MCF 10A (cell line): Measurements from ENCODE around the gene NXPE2. TPM values are rescaled to one million over a fixed set of nuclear protein-coding genes. Genes with fewer than 3 reads are reported as not detected.

Experiments
- BruUV-seq: library from RNA; stranded (reverse); fragments of 400-500 nt; replicated peaks from 2 replicates; lab custom pipeline; 2021; lab: Mats Ljungman, UMichigan
- CTCF ChIA-PET: fragments of 300-600 bp; sonication (Branson Sonifier 250); formaldehyde crosslinking; extraction: SDS; loops from one replicate; lab custom pipeline; 2021; ENCODE audit warnings: antibody characterized with exemption, inconsistent platforms; lab: Yijun Ruan, JAX
- POLR2A ChIA-PET: fragments of 300-600, 350-650 bp; sonication (Branson Sonifier 250); formaldehyde crosslinking; extraction: SDS; loops from one replicate; lab custom pipeline; 2020; ENCODE audit warnings: antibody characterized with exemption, inconsistent platforms; lab: Yijun Ruan, JAX
- DNase-seq: peaks from one replicate; pipeline ENCODE4 v3.0.0-alpha.2; 2018; ENCODE audit not compliant: unreplicated experiment
- H3K27ac Mint-ChIP-seq: one replicate; pipeline ENCODE4 v1.8.0; 2022; ENCODE audit warnings: mild to moderate bottlenecking, low read depth, mixed read lengths; ENCODE audit not compliant: unreplicated experiment
- H3K27me3 Mint-ChIP-seq: one replicate; pipeline ENCODE4 v1.8.0; 2022; ENCODE audit warnings: mixed read lengths; ENCODE audit not compliant: insufficient read depth, unreplicated experiment
- H3K36me3 Mint-ChIP-seq: one replicate; pipeline ENCODE4 v1.8.0; 2022; ENCODE audit warnings: mild to moderate bottlenecking, moderate library complexity, mixed read lengths; ENCODE audit not compliant: insufficient read depth, unreplicated experiment
- H3K4me1 Mint-ChIP-seq: one replicate; pipeline ENCODE4 v1.8.0; 2022; ENCODE audit warnings: mixed read lengths; ENCODE audit not compliant: insufficient read depth, unreplicated experiment
- H3K4me3 Mint-ChIP-seq: one replicate; pipeline ENCODE4 v1.8.0; 2022; ENCODE audit warnings: mild to moderate bottlenecking, moderate library complexity, mixed read lengths; ENCODE audit not compliant: unreplicated experiment
- H3K9me3 Mint-ChIP-seq: one replicate; pipeline ENCODE4 v1.8.0; 2022; ENCODE audit warnings: mixed read lengths; ENCODE audit not compliant: unreplicated experiment
- intact Hi-C: fragments of 100-400 bp; cut with micrococcal nuclease; formaldehyde crosslinking; loops from 2 replicates; pipeline ENCODE4 v1.14.1; 2022
- total RNA-seq: library from RNA; stranded (reverse); gene quantifications from 2 replicates; pipeline ENCODE4 v1.2.3, GENCODE V29; 2022
- TF ChIP-seq, protein P1 (sequence below): fragments of 200-600 bp; IDR thresholded peaks from one replicate; pipeline ENCODE4 v1.8.0; 2022; ENCODE audit warnings: antibody characterized with exemption, mild to moderate bottlenecking; ENCODE audit not compliant: unreplicated experiment

NXPE2 gene
- total RNA-seq, 1 experiment from 2014 or later, result not detected

DNA sequence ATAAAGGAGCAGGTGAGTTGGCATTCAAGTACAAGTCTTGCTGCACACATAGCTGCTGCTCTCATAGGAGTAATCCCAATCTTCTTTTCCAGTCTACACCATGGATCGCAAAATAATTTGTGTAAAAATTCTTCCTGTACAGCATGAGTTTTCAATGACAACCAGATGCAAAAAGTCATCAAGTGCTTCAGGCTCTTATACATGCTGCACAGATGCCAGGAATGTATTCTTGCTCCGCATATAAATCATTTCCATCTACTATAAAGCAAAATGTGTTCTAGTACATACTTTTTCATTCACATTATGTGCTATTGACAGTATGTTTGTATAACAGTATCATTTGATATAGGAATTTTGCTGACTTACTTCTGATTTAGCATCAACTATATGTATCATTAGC, 35.4 kb downstream of the NXPE2 start:
- peaks cover 15% of the 10 kb centered on the region for H3K9me3 Mint-ChIP-seq
- BruUV-seq, result no TSS peak
- no peak overlapping the region for H3K27ac Mint-ChIP-seq
- no peaks in the 10 kb centered on the region for H3K36me3 Mint-ChIP-seq
- TF ChIP-seq, protein P1, sequence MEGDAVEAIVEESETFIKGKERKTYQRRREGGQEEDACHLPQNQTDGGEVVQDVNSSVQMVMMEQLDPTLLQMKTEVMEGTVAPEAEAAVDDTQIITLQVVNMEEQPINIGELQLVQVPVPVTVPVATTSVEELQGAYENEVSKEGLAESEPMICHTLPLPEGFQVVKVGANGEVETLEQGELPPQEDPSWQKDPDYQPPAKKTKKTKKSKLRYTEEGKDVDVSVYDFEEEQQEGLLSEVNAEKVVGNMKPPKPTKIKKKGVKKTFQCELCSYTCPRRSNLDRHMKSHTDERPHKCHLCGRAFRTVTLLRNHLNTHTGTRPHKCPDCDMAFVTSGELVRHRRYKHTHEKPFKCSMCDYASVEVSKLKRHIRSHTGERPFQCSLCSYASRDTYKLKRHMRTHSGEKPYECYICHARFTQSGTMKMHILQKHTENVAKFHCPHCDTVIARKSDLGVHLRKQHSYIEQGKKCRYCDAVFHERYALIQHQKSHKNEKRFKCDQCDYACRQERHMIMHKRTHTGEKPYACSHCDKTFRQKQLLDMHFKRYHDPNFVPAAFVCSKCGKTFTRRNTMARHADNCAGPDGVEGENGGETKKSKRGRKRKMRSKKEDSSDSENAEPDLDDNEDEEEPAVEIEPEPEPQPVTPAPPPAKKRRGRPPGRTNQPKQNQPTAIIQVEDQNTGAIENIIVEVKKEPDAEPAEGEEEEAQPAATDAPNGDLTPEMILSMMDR, result no peak
- peaks cover 18% of the 10 kb centered on the region for H3K27me3 Mint-ChIP-seq
- no peaks in the 10 kb centered on the region for H3K4me1 Mint-ChIP-seq
- ChIA-PET POLR2A (no interaction called here), CTCF (no interaction called here)
- no peak overlapping the region for H3K4me3 Mint-ChIP-seq
- DNase-seq, result no peak
- intact Hi-C loops, result no loop called here

DNA sequence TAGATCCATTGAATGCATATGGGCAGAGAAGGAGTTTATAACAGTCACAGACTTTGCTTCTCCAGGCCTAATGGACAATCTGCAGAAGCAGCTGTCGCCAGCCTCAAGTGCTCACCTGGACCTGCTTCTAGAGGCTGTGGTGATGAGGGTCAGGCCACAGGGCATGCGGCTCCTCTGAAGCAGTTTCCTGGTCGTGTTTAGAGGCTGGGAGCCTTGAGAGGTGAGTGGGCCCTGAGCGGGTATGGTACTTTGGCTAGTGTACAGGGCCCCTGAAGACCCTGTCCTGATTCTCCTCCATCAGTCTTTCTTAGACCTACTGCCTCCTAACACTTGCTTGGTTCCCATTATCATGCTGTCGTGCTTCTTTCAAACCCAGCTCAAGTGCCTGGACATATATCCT, 41.2 kb downstream of the NXPE2 start:
- TF ChIP-seq, protein P1, result no peak
- intact Hi-C loops, result no loop called here
- CTCF ChIA-PET, result no interaction called here
- Mint-ChIP-seq H3K9me3 (no peaks in the 10 kb centered on the region), H3K36me3 (no peaks in the 10 kb centered on the region), H3K27ac (no peak overlapping the region), H3K27me3 (peaks cover 71% of the 10 kb centered on the region), H3K4me1 (no peaks in the 10 kb centered on the region), H3K4me3 (no peak overlapping the region)
- POLR2A ChIA-PET, result interaction anchor here (0.7 kb wide), 1 partner anchor 1403 kb away, joined by 3 read pairs; no protein-coding TSS in a partner anchor
- DNase-seq, result no peak
- BruUV-seq, result no TSS peak

DNA sequence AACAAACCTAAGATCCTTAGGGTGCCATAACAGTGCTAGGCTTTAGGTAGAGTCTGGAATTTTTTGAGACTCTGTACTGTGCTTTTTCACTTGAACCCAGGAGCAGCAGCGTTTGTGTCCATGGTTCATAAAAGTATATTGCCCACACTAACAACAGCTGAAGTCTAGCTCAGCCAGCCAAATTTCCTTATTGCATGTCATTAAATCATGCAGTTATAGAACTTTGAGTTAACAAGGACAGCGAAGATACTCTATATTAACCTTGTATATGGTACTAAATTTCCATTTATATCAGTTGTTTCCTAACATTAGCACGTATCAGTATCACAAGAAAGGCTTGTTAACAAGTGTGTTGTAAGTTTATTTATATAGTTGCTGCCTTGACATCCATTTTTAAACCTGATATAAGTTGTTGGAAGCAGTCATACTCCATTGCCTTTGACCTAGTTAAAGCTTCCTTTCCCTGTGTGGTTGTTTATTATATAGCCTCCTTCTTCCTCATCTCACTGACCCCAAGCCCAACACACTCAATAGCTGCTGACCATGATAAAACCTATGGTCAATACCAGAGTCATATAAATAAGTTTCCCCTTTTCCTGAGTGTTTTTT, 46.7 kb downstream of the NXPE2 start:
- ChIA-PET POLR2A (no interaction called here), CTCF (interaction anchor here (0.7 to 1.0 kb wide), 3 partner anchors 13 to 731 kb away, joined by 3 to 7 read pairs (median 3); no protein-coding TSS in a partner anchor)
- Mint-ChIP-seq H3K9me3 (no peaks in the 10 kb centered on the region), H3K36me3 (no peaks in the 10 kb centered on the region), H3K4me3 (no peak overlapping the region), H3K4me1 (no peaks in the 10 kb centered on the region), H3K27ac (no peak overlapping the region), H3K27me3 (peaks cover 80% of the 10 kb centered on the region)
- no peak for DNase-seq
- intact Hi-C loops, result no loop called here
- no TSS peak for BruUV-seq
- TF ChIP-seq, protein P1, result no peak

DNA sequence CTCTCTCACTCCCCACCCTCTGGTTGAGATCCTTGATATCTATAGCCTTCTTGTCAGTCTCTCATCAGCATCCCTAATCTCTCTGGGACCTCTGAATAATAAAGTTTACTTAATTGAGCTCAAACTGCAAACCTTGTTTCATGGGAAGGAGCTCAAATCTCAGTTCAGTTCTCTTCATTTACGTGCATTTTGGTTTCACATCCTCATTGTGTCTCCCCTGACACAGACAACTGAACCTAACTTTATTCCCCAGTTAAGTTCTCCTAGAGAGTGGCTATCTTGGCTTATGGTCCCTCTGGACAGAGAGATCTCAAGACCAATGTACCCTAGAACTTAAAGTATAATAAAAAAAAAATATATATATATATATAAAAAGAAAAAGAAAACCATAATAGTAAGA, 47.3 kb downstream of the NXPE2 start:
- ChIA-PET POLR2A (no interaction called here), CTCF (interaction anchor here (0.7 to 1.0 kb wide), 2 partner anchors 12 to 731 kb away, joined by 3 to 7 read pairs; no protein-coding TSS in a partner anchor)
- intact Hi-C loops, result no loop called here
- no TSS peak for BruUV-seq
- H3K36me3 Mint-ChIP-seq, result no peaks in the 10 kb centered on the region
- H3K4me1 Mint-ChIP-seq, result no peaks in the 10 kb centered on the region
- H3K4me3 Mint-ChIP-seq, result no peak overlapping the region
- H3K27ac Mint-ChIP-seq, result no peak overlapping the region
- peaks cover 84% of the 10 kb centered on the region for H3K27me3 Mint-ChIP-seq
- DNase-seq, result no peak
- H3K9me3 Mint-ChIP-seq, result no peaks in the 10 kb centered on the region
- TF ChIP-seq, protein P1, result no peak
